ENCODE measurements around the gene CENPN. TPM values are rescaled to one million over a fixed set of nuclear protein-coding genes. Genes with fewer than 3 reads are reported as not detected.

CENPN gene
- total and polyA plus RNA-seq, 2 of the 13 experiments (the other 11 are each of a cell fraction or from before 2014, with no cell fraction given): 29.7 to 129 TPM

GRCh38 chr16:81035398-81035974 is 28.5 kb downstream of the CENPN start, which contains the start of gene ATMIN (continued):
- TF ChIP-seq ARID4A (CRISPR knock-in tag; IDR thresholded peaks at IDR 0.05; ENCODE audit: borderline replicate concordance) (peak; percentile 52; the same call in 1 of the 2 replicates), SP1 (IDR thresholded peaks at IDR 0.05) (no peak), SP1 (CRISPR knock-in tag; IDR thresholded peaks at IDR 0.05) (peak; percentile 53), ZNF331 (CRISPR knock-in tag; IDR thresholded peaks at IDR 0.05) (peak; percentile 79), KDM2A (CRISPR knock-in tag; IDR thresholded peaks at IDR 0.05; ENCODE audit: borderline replicate concordance, low read depth) (peak; percentile 84), ZNF567 (CRISPR knock-in tag; IDR thresholded peaks at IDR 0.05; ENCODE audit: borderline replicate concordance) (0 out of 2 replicates have a peak, but pooled peaks have one; percentile 71), JUN (CRISPR knock-in tag; IDR thresholded peaks at IDR 0.05) (no peak), ZHX2 (IDR thresholded peaks at IDR 0.05; ENCODE audit: low read depth) (peak; percentile 18; the same call in 1 of the 2 replicates), ZHX2 (CRISPR knock-in tag; IDR thresholded peaks at IDR 0.05; ENCODE audit: borderline replicate concordance) (no peak), PHF20 (CRISPR knock-in tag; IDR thresholded peaks at IDR 0.05) (0 out of 2 replicates have a peak, but pooled peaks have one; percentile 34), ZNF766 (CRISPR knock-in tag; IDR thresholded peaks at IDR 0.05; ENCODE audit: borderline replicate concordance) (0 out of 2 replicates have a peak, but pooled peaks have one; percentile 11), ZIK1 (CRISPR knock-in tag; IDR thresholded peaks at IDR 0.05; ENCODE audit: borderline replicate concordance, low read depth) (0 out of 2 replicates have a peak, but pooled peaks have one; percentile 27), DR1 (CRISPR knock-in tag; IDR thresholded peaks at IDR 0.05) (peak; percentile 24; the same call in 1 of the 2 replicates), HBP1 (CRISPR knock-in tag; IDR thresholded peaks at IDR 0.05; ENCODE audit: low read depth) (0 out of 2 replicates have a peak, but pooled peaks have one; percentile 51), ARNT (IDR thresholded peaks at IDR 0.05) (no peak), FOSL1 (CRISPR knock-in tag; IDR thresholded peaks at IDR 0.05; ENCODE audit: borderline replicate concordance) (no peak), GATAD1 (CRISPR knock-in tag; IDR thresholded peaks at IDR 0.05) (peak; percentile 40)
- TF ChIP-seq, protein P1, sequence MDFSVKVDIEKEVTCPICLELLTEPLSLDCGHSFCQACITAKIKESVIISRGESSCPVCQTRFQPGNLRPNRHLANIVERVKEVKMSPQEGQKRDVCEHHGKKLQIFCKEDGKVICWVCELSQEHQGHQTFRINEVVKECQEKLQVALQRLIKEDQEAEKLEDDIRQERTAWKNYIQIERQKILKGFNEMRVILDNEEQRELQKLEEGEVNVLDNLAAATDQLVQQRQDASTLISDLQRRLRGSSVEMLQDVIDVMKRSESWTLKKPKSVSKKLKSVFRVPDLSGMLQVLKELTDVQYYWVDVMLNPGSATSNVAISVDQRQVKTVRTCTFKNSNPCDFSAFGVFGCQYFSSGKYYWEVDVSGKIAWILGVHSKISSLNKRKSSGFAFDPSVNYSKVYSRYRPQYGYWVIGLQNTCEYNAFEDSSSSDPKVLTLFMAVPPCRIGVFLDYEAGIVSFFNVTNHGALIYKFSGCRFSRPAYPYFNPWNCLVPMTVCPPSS (IDR thresholded peaks at IDR 0.05): no peak

Data from HepG2 (cell line).